ENCODE measurements around the gene KCNMA1. TPM values are rescaled to one million over a fixed set of nuclear protein-coding genes. Genes with fewer than 3 reads are reported as not detected.

The KCNMA1 gene
- total and polyA plus RNA-seq, 10 of the 15 experiments (the other 5 are each of a cell fraction or from before 2014, with no cell fraction given), result 8.5 to 77.0 (median 21.3) TPM

DNA sequence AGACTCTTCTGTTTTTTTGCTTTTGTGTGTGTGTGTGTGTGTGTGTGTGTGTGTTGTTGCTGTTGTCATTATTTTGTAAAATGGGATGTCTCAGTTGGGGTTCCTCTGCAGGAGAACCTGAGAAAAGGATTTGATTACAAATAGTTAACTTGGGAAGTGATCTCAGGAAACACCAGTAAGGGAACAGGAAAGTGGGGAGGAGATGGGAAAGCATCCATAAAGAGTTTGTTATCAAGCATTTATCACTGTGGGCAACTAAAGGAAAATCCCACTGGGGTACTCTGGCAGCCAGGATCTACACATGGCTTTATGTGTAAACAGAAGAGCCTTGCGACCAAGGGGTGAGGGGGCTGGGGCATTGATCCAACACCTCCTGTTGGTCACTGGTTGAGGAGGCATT is 485.4 kb downstream of the KCNMA1 start (continued):
- no peak for TF ChIP-seq TARDBP (IDR thresholded peaks at IDR 0.05; ENCODE audit: borderline replicate concordance)
- TF ChIP-seq, protein P1, sequence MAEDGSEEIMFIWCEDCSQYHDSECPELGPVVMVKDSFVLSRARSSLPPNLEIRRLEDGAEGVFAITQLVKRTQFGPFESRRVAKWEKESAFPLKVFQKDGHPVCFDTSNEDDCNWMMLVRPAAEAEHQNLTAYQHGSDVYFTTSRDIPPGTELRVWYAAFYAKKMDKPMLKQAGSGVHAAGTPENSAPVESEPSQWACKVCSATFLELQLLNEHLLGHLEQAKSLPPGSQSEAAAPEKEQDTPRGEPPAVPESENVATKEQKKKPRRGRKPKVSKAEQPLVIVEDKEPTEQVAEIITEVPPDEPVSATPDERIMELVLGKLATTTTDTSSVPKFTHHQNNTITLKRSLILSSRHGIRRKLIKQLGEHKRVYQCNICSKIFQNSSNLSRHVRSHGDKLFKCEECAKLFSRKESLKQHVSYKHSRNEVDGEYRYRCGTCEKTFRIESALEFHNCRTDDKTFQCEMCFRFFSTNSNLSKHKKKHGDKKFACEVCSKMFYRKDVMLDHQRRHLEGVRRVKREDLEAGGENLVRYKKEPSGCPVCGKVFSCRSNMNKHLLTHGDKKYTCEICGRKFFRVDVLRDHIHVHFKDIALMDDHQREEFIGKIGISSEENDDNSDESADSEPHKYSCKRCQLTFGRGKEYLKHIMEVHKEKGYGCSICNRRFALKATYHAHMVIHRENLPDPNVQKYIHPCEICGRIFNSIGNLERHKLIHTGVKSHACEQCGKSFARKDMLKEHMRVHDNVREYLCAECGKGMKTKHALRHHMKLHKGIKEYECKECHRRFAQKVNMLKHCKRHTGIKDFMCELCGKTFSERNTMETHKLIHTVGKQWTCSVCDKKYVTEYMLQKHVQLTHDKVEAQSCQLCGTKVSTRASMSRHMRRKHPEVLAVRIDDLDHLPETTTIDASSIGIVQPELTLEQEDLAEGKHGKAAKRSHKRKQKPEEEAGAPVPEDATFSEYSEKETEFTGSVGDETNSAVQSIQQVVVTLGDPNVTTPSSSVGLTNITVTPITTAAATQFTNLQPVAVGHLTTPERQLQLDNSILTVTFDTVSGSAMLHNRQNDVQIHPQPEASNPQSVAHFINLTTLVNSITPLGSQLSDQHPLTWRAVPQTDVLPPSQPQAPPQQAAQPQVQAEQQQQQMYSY (CRISPR knock-in tag; IDR thresholded peaks at IDR 0.05), result no peak
- no peak for TF ChIP-seq IRF4 (IDR thresholded peaks at IDR 0.05; ENCODE audit: low read depth, low read length)
- TF ChIP-seq ESRRA (IDR thresholded peaks at IDR 0.05; ENCODE audit: low read length), result no peak

DNA sequence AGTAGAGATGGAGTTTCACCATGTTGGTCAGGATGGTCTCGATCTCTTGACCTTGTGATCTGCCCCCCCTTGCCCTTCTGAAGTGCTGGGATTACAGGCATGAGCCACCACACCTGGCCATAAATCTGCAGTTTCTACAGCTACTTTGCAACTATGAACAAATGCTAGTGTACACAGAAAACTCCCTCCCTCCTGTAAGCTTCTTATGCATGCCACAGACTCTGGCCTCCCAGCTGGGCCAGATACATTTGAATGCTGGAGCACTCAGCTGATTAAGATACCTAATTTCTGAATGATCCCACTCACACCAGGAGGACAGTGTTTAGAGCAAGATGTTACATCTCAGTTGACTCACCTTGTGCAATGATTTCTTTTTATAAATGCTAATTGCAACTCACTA is 486.2 kb downstream of the KCNMA1 start:
- no peak overlapping the region for H3K27ac ChIP-seq (ENCODE audit: control insufficient read depth, insufficient read depth)
- ChIA-PET CTCF (interaction anchor here (0.6 to 1.8 kb wide), 4 partner anchors 11 to 607 kb away, joined by 3 to 5 read pairs (median 4); no protein-coding TSS in a partner anchor), RAD21 (ENCODE audit: unreplicated experiment) (no interaction called here), POLR2A (no interaction called here), SMC1A (ENCODE audit: uncharacterized antibody, unreplicated experiment) (interaction anchor here (2.0 kb wide), 1 partner anchor 14 kb away, joined by 4 read pairs; no protein-coding TSS in a partner anchor)
- no peak for FAIRE-seq
- BruUV-seq (replicated peaks), result no TSS peak
- H3K36me3 ChIP-seq (ENCODE audit: control insufficient read depth in 2 of 2, insufficient read depth in 2 of 2, low read length in 1 of 2), result no peaks in the 10 kb centered on the region
- no peak for ATAC-seq
- H3K9me3 ChIP-seq (replicated peaks; ENCODE audit: control insufficient read depth, insufficient read depth, low read length), result no peaks in the 10 kb centered on the region
- no peak overlapping the region for H3K4me3 ChIP-seq
- WGBS (ENCODE audit: insufficient coverage, insufficient replicate concordance, low lambda C conversion rate, missing lambda C conversion rate), result 38% methylated on average over 1 of the region's 1 CpG
- DNase-seq (ENCODE audit: low read depth, low spot score), result no peak
- H2AFZ ChIP-seq (ENCODE audit: control insufficient read depth, low read depth, low read length), result no peak overlapping the region
- H3K27me3 ChIP-seq (replicated peaks in 1 of 2; ENCODE audit: control insufficient read depth in 2 of 2, insufficient read depth in 2 of 2, low read length in 1 of 2), result 0 out of 4 replicates have a peak, but pooled peaks cover 0 to 2% of the 10 kb centered on the region in 2 experiments
- intact Hi-C loops (cut with micrococcal nuclease; ENCODE audit: unreplicated experiment) (no loop called here), in situ Hi-C loops (cut with MboI) (no loop called here)
- no peaks in the 10 kb centered on the region for H4K20me1 ChIP-seq (ENCODE audit: control insufficient read depth, insufficient read depth)
- H3K79me2 ChIP-seq (ENCODE audit: control insufficient read depth, insufficient read depth, low read length), result no peaks in the 10 kb centered on the region
- no peaks in the 10 kb centered on the region for H3K4me1 ChIP-seq (ENCODE audit: control insufficient read depth, insufficient read depth, low read length)
- H3K9ac ChIP-seq (ENCODE audit: control insufficient read depth, insufficient read depth, low read length), result no peak overlapping the region
- no peak overlapping the region for H3K4me2 ChIP-seq (ENCODE audit: control insufficient read depth, insufficient read depth)
- TF ChIP-seq POU2F2 (IDR thresholded peaks at IDR 0.05; ENCODE audit: borderline replicate concordance, low read depth, low read length) (no peak), RB1 (IDR thresholded peaks at IDR 0.05; ENCODE audit: borderline replicate concordance) (no peak), POLR2A (IDR thresholded peaks at IDR 0.05; ENCODE audit: low read depth, low read length) (no peak), CREB1 (IDR thresholded peaks at IDR 0.05; ENCODE audit: low read depth) (no peak), RFX5 (IDR thresholded peaks at IDR 0.05; ENCODE audit: low read depth, low read length) (no peak), RELA (IDR thresholded peaks at IDR 0.05; ENCODE audit: borderline replicate concordance, partially characterized antibody) (no peak), CHD1 (IDR thresholded peaks at IDR 0.05; ENCODE audit: low read depth, low read length) (no peak), BHLHE40 (IDR thresholded peaks at IDR 0.05; ENCODE audit: borderline replicate concordance in 1 of 2, low read depth in 2 of 2, low read length in 1 of 2) (no peak), EP300 (IDR thresholded peaks at IDR 0.05; ENCODE audit: borderline replicate concordance in 1 of 2, control insufficient read depth in 1 of 2, low read depth in 2 of 2, low read length in 2 of 2) (no peak), MTA3 (IDR thresholded peaks at IDR 0.05; ENCODE audit: borderline replicate concordance, low read length) (no peak), JUNB (IDR thresholded peaks at IDR 0.05) (no peak)
- TF ChIP-seq, protein P2, sequence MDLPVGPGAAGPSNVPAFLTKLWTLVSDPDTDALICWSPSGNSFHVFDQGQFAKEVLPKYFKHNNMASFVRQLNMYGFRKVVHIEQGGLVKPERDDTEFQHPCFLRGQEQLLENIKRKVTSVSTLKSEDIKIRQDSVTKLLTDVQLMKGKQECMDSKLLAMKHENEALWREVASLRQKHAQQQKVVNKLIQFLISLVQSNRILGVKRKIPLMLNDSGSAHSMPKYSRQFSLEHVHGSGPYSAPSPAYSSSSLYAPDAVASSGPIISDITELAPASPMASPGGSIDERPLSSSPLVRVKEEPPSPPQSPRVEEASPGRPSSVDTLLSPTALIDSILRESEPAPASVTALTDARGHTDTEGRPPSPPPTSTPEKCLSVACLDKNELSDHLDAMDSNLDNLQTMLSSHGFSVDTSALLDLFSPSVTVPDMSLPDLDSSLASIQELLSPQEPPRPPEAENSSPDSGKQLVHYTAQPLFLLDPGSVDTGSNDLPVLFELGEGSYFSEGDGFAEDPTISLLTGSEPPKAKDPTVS (IDR thresholded peaks at IDR 0.05; ENCODE audit: low read depth, low read length), result no peak
- TF ChIP-seq, protein P3, sequence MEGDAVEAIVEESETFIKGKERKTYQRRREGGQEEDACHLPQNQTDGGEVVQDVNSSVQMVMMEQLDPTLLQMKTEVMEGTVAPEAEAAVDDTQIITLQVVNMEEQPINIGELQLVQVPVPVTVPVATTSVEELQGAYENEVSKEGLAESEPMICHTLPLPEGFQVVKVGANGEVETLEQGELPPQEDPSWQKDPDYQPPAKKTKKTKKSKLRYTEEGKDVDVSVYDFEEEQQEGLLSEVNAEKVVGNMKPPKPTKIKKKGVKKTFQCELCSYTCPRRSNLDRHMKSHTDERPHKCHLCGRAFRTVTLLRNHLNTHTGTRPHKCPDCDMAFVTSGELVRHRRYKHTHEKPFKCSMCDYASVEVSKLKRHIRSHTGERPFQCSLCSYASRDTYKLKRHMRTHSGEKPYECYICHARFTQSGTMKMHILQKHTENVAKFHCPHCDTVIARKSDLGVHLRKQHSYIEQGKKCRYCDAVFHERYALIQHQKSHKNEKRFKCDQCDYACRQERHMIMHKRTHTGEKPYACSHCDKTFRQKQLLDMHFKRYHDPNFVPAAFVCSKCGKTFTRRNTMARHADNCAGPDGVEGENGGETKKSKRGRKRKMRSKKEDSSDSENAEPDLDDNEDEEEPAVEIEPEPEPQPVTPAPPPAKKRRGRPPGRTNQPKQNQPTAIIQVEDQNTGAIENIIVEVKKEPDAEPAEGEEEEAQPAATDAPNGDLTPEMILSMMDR (IDR thresholded peaks at IDR 0.05 in 2 of 3, conservative IDR thresholded peaks at IDR 0.05 in 1 of 3; ENCODE audit: control insufficient read depth in 2 of 3, extremely low read depth in 1 of 3, insufficient read depth in 1 of 3, low read depth in 3 of 3, low read length in 3 of 3), result no peak
